A673 (cell line): ENCODE measurements around the gene PARD6A.

Source experiments
- CTCF ChIP-seq: fragments of 300-800, 200-600 bp; sonication (generic); conservative IDR thresholded peaks from 2 replicates; pipeline ENCODE4 v1.5.1; 2017; ENCODE audit warnings: low read depth, mild to moderate bottlenecking, antibody characterized with exemption, low read length, moderate library complexity, mixed read lengths
- EZH2 ChIP-seq: fragments of 200-600 bp; sonication (generic); IDR thresholded peaks from 2 replicates; pipeline ENCODE4 v1.6.1; 2017; ENCODE audit warnings: borderline replicate concordance, low read depth, mild to moderate bottlenecking, mixed read lengths, antibody characterized with exemption, low read length; ENCODE audit not compliant: poor library complexity, severe bottlenecking

GRCh38 chr16:67674851-67675578 lies 14.3 kb downstream of the PARD6A start:
- no peak for TF ChIP-seq CTCF
- no peak for TF ChIP-seq EZH2
